ENCODE results near the gene NPHP4.

GRCh38 chr1:5876094-5876650, 116.1 kb downstream of the NPHP4 start:
- TF ChIP-seq POLR2A (IDR thresholded peaks at IDR 0.05; ENCODE audit: borderline replicate concordance, extremely low read depth, insufficient read depth, insufficient read length) = no peak
- TF ChIP-seq, protein P1, sequence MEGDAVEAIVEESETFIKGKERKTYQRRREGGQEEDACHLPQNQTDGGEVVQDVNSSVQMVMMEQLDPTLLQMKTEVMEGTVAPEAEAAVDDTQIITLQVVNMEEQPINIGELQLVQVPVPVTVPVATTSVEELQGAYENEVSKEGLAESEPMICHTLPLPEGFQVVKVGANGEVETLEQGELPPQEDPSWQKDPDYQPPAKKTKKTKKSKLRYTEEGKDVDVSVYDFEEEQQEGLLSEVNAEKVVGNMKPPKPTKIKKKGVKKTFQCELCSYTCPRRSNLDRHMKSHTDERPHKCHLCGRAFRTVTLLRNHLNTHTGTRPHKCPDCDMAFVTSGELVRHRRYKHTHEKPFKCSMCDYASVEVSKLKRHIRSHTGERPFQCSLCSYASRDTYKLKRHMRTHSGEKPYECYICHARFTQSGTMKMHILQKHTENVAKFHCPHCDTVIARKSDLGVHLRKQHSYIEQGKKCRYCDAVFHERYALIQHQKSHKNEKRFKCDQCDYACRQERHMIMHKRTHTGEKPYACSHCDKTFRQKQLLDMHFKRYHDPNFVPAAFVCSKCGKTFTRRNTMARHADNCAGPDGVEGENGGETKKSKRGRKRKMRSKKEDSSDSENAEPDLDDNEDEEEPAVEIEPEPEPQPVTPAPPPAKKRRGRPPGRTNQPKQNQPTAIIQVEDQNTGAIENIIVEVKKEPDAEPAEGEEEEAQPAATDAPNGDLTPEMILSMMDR (IDR thresholded peaks at IDR 0.05 in 2 of 3, conservative IDR thresholded peaks at IDR 0.05 in 1 of 3; ENCODE audit: borderline replicate concordance in 1 of 3, insufficient read depth in 1 of 3, low read depth in 2 of 3, low read length in 2 of 3) = no peak
- TF ChIP-seq, protein P2, sequence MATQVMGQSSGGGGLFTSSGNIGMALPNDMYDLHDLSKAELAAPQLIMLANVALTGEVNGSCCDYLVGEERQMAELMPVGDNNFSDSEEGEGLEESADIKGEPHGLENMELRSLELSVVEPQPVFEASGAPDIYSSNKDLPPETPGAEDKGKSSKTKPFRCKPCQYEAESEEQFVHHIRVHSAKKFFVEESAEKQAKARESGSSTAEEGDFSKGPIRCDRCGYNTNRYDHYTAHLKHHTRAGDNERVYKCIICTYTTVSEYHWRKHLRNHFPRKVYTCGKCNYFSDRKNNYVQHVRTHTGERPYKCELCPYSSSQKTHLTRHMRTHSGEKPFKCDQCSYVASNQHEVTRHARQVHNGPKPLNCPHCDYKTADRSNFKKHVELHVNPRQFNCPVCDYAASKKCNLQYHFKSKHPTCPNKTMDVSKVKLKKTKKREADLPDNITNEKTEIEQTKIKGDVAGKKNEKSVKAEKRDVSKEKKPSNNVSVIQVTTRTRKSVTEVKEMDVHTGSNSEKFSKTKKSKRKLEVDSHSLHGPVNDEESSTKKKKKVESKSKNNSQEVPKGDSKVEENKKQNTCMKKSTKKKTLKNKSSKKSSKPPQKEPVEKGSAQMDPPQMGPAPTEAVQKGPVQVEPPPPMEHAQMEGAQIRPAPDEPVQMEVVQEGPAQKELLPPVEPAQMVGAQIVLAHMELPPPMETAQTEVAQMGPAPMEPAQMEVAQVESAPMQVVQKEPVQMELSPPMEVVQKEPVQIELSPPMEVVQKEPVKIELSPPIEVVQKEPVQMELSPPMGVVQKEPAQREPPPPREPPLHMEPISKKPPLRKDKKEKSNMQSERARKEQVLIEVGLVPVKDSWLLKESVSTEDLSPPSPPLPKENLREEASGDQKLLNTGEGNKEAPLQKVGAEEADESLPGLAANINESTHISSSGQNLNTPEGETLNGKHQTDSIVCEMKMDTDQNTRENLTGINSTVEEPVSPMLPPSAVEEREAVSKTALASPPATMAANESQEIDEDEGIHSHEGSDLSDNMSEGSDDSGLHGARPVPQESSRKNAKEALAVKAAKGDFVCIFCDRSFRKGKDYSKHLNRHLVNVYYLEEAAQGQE (IDR thresholded peaks at IDR 0.05; ENCODE audit: low read depth) = no peak
- TF ChIP-seq ELF1 (IDR thresholded peaks at IDR 0.05; ENCODE audit: borderline replicate concordance, low read depth) = no peak
- TF ChIP-seq, protein P3, sequence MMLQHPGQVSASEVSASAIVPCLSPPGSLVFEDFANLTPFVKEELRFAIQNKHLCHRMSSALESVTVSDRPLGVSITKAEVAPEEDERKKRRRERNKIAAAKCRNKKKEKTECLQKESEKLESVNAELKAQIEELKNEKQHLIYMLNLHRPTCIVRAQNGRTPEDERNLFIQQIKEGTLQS (IDR thresholded peaks at IDR 0.05) = no peak
- no peak for TF ChIP-seq CBX3 (IDR thresholded peaks at IDR 0.05; ENCODE audit: low read depth)
- TF ChIP-seq POLR2AphosphoS5 (IDR thresholded peaks at IDR 0.05; ENCODE audit: low read depth, low read length) = no peak
- no peak for TF ChIP-seq EZH2 (IDR thresholded peaks at IDR 0.05)
- TF ChIP-seq ZNF274 (IDR thresholded peaks at IDR 0.05; ENCODE audit: low read depth, low read length) = no peak
- TF ChIP-seq, protein P4, sequence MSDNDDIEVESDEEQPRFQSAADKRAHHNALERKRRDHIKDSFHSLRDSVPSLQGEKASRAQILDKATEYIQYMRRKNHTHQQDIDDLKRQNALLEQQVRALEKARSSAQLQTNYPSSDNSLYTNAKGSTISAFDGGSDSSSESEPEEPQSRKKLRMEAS (IDR thresholded peaks at IDR 0.05) = no peak
